ENCODE measurements around the gene NR2C2.

Gene NR2C2

DNA sequence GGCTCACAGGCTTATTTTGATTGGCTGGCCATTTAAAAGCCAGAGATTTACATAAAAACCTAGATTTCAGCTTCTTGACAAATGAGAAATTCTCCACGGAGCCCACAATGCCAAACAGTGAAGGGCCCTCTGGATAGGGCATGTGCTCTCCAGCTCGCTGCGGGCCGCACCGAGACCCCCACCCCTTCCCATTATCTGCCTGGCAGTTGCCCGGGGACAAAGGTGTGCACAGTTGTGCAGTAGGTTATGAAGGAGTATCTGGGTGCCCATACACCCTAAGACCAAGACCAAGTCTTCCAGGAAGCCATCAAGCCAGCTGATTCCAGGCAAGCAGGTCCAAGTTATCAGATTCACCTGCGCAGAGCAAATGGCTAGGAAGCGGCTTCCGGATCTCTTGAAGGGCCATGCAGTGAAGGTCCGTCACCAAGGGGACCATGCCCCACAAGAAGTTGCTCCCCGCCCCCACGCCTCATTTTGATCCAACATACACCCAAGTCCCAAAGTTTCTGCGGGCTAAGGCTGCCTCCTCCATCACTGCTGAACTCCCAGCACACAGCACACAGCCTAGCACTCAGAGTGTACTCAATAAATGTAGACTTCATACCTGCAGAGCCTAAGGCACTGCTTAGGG, 116.4 kb downstream of the NR2C2 start:
- no peak for DNase-seq
- H3K9ac ChIP-seq (ENCODE audit: low read depth, low read length), result peak overlapping the region; percentile 99
- peaks cover 46% of the 10 kb centered on the region for H3K79me2 ChIP-seq (ENCODE audit: insufficient read depth, low read length)
- peak overlapping the region; percentile 96 to 100 for H3K4me3 ChIP-seq (ENCODE audit: low read depth in 1 of 2, low read length in 2 of 2)
- peaks cover 27% of the 10 kb centered on the region for H3K4me1 ChIP-seq (ENCODE audit: insufficient read depth, low read length)
- TF ChIP-seq, protein P1, sequence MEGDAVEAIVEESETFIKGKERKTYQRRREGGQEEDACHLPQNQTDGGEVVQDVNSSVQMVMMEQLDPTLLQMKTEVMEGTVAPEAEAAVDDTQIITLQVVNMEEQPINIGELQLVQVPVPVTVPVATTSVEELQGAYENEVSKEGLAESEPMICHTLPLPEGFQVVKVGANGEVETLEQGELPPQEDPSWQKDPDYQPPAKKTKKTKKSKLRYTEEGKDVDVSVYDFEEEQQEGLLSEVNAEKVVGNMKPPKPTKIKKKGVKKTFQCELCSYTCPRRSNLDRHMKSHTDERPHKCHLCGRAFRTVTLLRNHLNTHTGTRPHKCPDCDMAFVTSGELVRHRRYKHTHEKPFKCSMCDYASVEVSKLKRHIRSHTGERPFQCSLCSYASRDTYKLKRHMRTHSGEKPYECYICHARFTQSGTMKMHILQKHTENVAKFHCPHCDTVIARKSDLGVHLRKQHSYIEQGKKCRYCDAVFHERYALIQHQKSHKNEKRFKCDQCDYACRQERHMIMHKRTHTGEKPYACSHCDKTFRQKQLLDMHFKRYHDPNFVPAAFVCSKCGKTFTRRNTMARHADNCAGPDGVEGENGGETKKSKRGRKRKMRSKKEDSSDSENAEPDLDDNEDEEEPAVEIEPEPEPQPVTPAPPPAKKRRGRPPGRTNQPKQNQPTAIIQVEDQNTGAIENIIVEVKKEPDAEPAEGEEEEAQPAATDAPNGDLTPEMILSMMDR (IDR thresholded peaks at IDR 0.05; ENCODE audit: borderline replicate concordance, extremely low read depth, low read length, poor library complexity, severe bottlenecking), result no peak
- TF ChIP-seq EZH2 (IDR thresholded peaks at IDR 0.05; ENCODE audit: borderline replicate concordance, low read depth, low read length, severe bottlenecking), result no peak
- H3K27ac ChIP-seq (ENCODE audit: low read length), result peak overlapping the region; percentile 95
- H3K36me3 ChIP-seq (ENCODE audit: insufficient read depth, low read length), result peaks cover 21% of the 10 kb centered on the region
- peaks cover 13% of the 10 kb centered on the region; the same call in 1 of the 2 replicates for H4K20me1 ChIP-seq (ENCODE audit: insufficient read depth, low read length)
- peak overlapping the region; percentile 98 for H3K4me2 ChIP-seq (ENCODE audit: insufficient read depth, low read length)
- peak overlapping the region; percentile 95; the same call in 1 of the 2 replicates for H2AFZ ChIP-seq (ENCODE audit: low read depth, low read length)
- ATAC-seq (ENCODE audit: insufficient read depth, low read depth), result no peak
- H3K27me3 ChIP-seq (ENCODE audit: insufficient read depth, low read length, poor library complexity), result no peaks in the 10 kb centered on the region
- no peaks in the 10 kb centered on the region for H3K9me3 ChIP-seq (ENCODE audit: insufficient read depth, low read length, severe bottlenecking)

DNA sequence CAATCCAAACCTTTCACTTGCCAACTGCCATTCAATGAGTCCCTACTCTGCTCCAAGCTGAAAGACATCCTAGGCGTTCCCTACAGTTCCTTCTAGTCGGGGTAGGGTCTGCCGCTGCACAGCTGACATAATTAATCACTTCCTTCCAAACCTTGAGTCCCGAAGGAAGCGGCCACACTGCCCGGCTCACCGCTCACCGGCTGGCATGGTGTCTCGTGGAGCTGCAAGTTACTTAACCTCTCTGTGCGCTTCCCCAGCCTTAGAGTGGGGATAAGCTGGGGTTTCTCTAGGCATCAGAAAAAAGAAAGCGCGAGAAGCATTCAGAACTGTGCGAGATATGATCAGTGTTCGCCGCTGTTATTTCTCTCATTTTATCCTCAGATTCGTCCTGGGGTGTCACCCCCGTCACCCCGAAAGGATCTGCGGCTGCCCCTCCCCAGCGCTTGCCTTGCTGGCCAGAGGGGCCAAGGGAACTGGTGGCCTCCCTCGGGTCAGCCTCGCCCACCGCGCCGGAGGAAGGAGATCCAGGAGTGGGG, 117.0 kb downstream of the NR2C2 start:
- Histone ChIP-seq H3K36me3 (ENCODE audit: insufficient read depth, low read length) (peaks cover 15% of the 10 kb centered on the region), H2AFZ (ENCODE audit: low read depth, low read length) (peak overlapping the region; percentile 95), H3K27me3 (ENCODE audit: insufficient read depth, low read length, poor library complexity) (no peaks in the 10 kb centered on the region), H4K20me1 (ENCODE audit: insufficient read depth, low read length) (peaks cover 13% of the 10 kb centered on the region; the same call in 1 of the 2 replicates), H3K9me3 (ENCODE audit: insufficient read depth, low read length, severe bottlenecking) (no peaks in the 10 kb centered on the region), H3K4me3 (ENCODE audit: low read depth in 1 of 2, low read length in 2 of 2) (peak overlapping the region; percentile 96 to 100), H3K9ac (ENCODE audit: low read depth, low read length) (peak overlapping the region; percentile 99), H3K4me2 (ENCODE audit: insufficient read depth, low read length) (peak overlapping the region; percentile 98), H3K79me2 (ENCODE audit: insufficient read depth, low read length) (peaks cover 40% of the 10 kb centered on the region), H3K4me1 (ENCODE audit: insufficient read depth, low read length) (peaks cover 27% of the 10 kb centered on the region), H3K27ac (ENCODE audit: low read length) (peak overlapping the region; percentile 95)
- TF ChIP-seq, protein P1 (IDR thresholded peaks at IDR 0.05; ENCODE audit: borderline replicate concordance, extremely low read depth, low read length, poor library complexity, severe bottlenecking), result no peak
- no peak for TF ChIP-seq EZH2 (IDR thresholded peaks at IDR 0.05; ENCODE audit: borderline replicate concordance, low read depth, low read length, severe bottlenecking)
- ATAC-seq (ENCODE audit: insufficient read depth, low read depth) (peak; percentile 43), DNase-seq (peak; percentile 43)

DNA sequence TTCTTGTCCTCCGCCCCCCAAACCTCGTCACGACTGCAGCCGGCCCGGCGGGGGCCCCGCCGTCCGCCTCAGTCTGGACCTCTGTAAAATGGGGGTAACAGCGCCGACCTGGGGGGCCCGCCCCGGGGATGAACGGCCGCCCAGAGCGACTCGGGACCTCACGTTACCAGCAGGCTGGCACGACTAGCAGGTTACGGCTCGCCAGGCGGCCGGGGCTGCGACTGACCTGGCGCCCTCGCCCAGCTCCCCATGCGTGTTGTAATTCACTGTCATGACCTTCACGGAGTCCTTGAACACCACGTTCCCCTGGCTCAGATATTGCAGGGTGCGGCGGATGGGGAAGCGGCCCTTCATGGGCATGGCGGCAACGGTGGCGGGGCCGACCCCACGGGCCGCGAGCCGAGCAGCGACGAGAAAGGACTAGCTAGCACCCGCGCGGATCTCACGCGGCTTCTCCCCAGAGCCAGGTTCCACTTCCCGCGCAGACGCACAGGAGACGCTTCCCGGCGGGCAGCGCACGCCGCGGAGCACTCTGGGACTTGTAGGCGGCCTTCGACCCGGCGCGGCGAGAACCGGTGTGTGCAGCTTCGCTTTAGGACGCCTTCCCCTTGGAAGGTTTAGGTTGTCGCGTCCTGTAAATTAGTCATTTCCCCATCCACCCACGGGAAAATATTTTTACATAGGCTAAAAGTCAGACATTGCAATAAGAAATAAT, 117.6 kb downstream of the NR2C2 start, which contains the start of gene MRPS25:
Gene MRPS25 (minus strand): TSS at position 481 of the 715 bp plus-strand sequence. CDS start 121 bp downstream, at position 360.
- H3K4me1 ChIP-seq (ENCODE audit: insufficient read depth, low read length), result peaks cover 27% of the 10 kb centered on the region
- H3K36me3 ChIP-seq (ENCODE audit: insufficient read depth, low read length), result peaks cover 12% of the 10 kb centered on the region
- TF ChIP-seq, protein P1 (IDR thresholded peaks at IDR 0.05; ENCODE audit: borderline replicate concordance, extremely low read depth, low read length, poor library complexity, severe bottlenecking), result no peak
- no peak for TF ChIP-seq EZH2 (IDR thresholded peaks at IDR 0.05; ENCODE audit: borderline replicate concordance, low read depth, low read length, severe bottlenecking)
- peak within 1 kb of the TSS; percentile 98 for H3K4me2 ChIP-seq (ENCODE audit: insufficient read depth, low read length)
- H2AFZ ChIP-seq (ENCODE audit: low read depth, low read length), result peak within 1 kb of the TSS; percentile 95
- H4K20me1 ChIP-seq (ENCODE audit: insufficient read depth, low read length), result peaks cover 13% of the 10 kb centered on the region; the same call in 1 of the 2 replicates
- ATAC-seq (ENCODE audit: insufficient read depth, low read depth) (peak; percentile 97), DNase-seq (peak; percentile 92)
- peak within 1 kb of the TSS; percentile 96 to 100 for H3K4me3 ChIP-seq (ENCODE audit: low read depth in 1 of 2, low read length in 2 of 2)
- peak within 1 kb of the TSS; percentile 99 for H3K9ac ChIP-seq (ENCODE audit: low read depth, low read length)
- H3K27me3 ChIP-seq (ENCODE audit: insufficient read depth, low read length, poor library complexity), result no peaks in the 10 kb centered on the region
- no peaks in the 10 kb centered on the region for H3K9me3 ChIP-seq (ENCODE audit: insufficient read depth, low read length, severe bottlenecking)
- peak within 1 kb of the TSS; percentile 95 for H3K27ac ChIP-seq (ENCODE audit: low read length)
- peaks cover 35% of the 10 kb centered on the region for H3K79me2 ChIP-seq (ENCODE audit: insufficient read depth, low read length)
